Spleen (tissue), 7 donors: ENCODE data around the gene NDRG4.

Source experiments
- POLR2A ChIP-seq, 3 donors: fragments of 450-650 bp; IDR thresholded peaks; one replicate each; pipeline ENCODE4 v1.5.1; 2017; ENCODE audit warnings: antibody characterized with exemption in 3 of 3, mild to moderate bottlenecking in 1 of 3
- POLR2AphosphoS5 ChIP-seq, 3 donors: sonication (generic); formaldehyde crosslinking; IDR thresholded peaks; one replicate each; pipeline ENCODE4 v1.5.1; 2017; ENCODE audit warnings: antibody characterized with exemption in 3 of 3
- TF ChIP-seq, protein P1 (sequence below), 11 experiments: fragments of 200-600 bp in 7 of 11; fragments of 450-650 bp in 4 of 11; sonication (generic) in 4 of 11; IDR thresholded peaks in 8 of 11; conservative IDR thresholded peaks in 3 of 11; 1 replicate in 7 of 11; 2 replicates in 4 of 11; pipeline versions ENCODE4 v1.4.0 to v1.8.0; 2016 to 2021; ENCODE audit warnings: antibody characterized with exemption in 11 of 11, inconsistent platforms in 4 of 11, mild to moderate bottlenecking in 1 of 11
- donor health status: DM: no; HTN: no; CAD: no; lungs with moderate emphysema.
- donor health status: DM: no; HTN: no; CAD: no.
- donor health status: DM: no; HTN: no; CAD: no.

DNA sequence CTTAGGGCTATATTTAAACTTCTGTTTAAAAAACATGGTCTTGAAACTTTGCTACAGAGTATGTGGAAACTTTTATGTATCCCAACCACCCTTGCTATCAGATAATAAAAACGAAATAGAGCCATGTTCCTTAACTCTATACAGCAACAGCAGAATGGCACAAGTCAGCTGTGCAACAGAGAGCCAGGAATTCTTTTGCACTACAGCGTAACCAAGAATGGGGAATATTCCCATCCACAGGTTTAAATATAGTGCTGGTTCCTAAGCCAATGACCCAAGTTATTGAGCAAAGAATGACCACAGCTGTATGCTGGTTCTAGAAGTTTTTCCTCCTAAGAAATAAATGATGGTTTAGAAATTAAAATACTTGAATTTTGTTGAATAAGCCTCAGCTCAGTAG is 48.4 kb downstream of the NDRG4 start:
- no peak for TF ChIP-seq POLR2A (IDR thresholded peaks at IDR 0.05)
- TF ChIP-seq, protein P1, sequence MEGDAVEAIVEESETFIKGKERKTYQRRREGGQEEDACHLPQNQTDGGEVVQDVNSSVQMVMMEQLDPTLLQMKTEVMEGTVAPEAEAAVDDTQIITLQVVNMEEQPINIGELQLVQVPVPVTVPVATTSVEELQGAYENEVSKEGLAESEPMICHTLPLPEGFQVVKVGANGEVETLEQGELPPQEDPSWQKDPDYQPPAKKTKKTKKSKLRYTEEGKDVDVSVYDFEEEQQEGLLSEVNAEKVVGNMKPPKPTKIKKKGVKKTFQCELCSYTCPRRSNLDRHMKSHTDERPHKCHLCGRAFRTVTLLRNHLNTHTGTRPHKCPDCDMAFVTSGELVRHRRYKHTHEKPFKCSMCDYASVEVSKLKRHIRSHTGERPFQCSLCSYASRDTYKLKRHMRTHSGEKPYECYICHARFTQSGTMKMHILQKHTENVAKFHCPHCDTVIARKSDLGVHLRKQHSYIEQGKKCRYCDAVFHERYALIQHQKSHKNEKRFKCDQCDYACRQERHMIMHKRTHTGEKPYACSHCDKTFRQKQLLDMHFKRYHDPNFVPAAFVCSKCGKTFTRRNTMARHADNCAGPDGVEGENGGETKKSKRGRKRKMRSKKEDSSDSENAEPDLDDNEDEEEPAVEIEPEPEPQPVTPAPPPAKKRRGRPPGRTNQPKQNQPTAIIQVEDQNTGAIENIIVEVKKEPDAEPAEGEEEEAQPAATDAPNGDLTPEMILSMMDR (IDR thresholded peaks at IDR 0.05 in 8 of 11, conservative IDR thresholded peaks at IDR 0.05 in 3 of 11) = no peak
- TF ChIP-seq POLR2AphosphoS5 (IDR thresholded peaks at IDR 0.05) = no peak
